ENCODE measurements around the gene SART1.
A peak's percentile ranks its signal among the peaks of the same experiment; 100 is the strongest.

Gene SART1

GRCh38 chr11:65967329-65967934 lies 5.9 kb downstream of the SART1 start:
- no peak for DNase-seq

DNA sequence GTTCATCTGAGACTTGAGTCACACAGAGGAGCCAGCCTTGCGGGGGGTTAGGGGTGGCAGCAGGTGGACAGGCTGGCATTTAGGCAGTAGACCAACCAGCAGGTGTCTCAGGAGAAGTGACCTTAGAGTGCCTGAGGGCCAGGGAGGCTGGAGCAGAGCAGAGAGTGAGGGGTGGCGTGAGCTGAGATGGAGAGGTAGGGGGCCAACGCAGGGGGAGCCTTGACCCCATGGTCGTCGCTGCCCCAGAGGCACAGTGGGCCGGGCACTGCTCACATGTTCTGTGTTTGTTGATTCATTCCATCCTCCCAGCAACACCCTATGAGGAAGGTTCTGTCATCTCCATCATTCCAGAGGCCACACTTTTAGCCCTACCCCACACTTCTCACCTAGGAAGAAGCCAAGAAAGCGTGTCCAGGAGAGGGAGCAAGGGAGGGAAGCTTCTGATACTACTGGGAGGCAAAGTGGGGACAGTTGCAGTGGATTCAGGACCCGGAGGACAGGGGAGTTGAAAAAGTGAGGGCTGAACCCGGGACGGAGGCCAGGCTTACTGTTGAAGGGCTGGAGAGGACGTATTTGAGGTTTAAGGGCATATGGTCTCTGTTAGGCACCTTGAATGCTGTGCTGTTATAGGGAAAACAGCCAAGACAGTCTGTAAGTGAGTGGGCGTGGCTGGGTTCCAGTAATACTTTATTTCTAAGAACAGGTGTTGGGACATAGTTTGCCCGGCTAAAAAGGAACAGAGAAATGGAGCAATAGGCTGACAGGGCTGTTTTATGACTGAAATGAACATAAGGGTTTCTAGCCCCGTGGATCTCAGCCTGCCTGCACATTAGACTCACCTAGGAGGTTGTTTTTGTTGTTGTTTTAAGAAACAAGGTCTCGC lies 7.3 kb downstream of the SART1 start:
- no peak for DNase-seq

- DNase-seq, result no peak
These were observed 10.6 kb downstream of the SART1 start for GRCh38 chr11:65972116-65972515.

GRCh38 chr11:65973439-65974110 lies 12.0 kb downstream of the SART1 start:
- DNase-seq, result no peak

GRCh38 chr11:65975771-65976170 lies 14.2 kb downstream of the SART1 start:
- DNase-seq, result no peak

- no peak for DNase-seq
These were observed 15.0 kb downstream of the SART1 start for GRCh38 chr11:65976216-65977176.

DNA sequence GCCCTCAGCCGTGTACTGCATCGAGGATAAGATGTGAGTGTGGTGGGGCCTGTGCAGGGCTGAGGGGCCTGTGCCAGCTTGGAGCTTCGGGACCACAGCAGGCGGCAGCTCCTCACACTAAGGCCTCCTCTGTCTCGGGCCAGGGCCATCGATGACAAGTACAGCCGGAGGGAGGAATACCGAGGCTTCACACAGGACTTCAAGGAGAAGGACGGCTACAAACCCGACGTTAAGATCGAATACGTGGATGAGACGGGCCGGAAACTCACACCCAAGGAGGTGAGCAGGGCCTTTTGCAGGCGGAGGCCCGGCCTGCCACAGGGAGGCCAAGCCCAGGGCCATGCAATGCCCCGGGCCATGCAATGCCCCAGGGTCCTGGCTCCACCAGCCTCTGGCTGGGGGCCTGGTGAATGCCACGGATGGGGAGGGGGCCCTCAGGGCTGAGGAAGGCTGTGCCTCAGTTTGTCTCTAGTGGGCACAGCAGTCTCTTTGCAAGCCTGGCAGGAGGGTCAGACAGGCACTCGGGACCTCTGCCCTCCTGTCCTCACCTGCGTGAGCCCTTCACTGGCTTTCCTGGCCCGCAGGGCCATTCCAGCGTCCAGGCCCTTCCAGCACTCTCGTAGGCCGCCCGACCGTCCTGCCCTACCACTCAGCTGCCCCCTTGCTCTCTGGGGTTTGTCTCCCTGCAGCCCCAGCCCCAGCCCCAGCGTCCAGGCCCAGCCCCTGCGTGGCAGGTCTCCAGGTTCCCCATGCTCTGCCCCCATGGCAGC lies 16.3 kb downstream of the SART1 start:
- DNase-seq, result no peak

DNA sequence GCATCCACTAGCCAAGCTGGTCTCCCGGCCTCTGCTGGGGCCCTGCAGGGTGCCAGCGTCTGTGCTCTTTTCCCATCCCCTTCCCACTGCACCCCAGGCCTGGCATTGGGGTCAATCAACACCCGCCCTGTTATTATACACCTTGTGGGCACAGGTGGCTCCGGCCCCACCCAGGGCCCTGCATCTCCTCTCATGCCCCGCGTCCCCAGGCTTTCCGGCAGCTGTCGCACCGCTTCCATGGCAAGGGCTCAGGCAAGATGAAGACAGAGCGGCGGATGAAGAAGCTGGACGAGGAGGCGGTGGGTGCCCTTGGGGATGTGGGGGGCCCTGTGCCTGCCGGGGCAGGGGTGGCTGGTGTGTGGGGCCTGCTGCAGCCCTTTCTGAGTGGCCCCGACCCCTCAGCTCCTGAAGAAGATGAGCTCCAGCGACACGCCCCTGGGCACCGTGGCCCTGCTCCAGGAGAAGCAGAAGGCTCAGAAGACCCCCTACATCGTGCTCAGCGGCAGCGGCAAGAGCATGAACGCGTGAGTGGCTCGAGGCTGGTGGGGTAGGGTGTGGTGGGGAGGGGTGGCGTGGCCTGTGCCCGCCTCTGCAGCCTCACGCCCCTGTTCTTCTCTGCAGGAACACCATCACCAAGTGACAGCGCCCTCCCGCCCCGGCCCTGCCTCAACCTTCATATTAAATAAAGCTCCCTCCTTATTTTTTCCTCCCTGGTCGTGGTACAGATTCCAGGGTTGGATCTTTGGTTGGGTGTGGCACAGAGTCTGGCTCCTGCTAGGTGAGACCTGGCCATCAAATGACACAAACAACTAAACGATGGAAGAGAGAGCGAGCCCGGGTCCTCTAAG lies 17.1 kb downstream of the SART1 start:
- DNase-seq, result no peak

DNA sequence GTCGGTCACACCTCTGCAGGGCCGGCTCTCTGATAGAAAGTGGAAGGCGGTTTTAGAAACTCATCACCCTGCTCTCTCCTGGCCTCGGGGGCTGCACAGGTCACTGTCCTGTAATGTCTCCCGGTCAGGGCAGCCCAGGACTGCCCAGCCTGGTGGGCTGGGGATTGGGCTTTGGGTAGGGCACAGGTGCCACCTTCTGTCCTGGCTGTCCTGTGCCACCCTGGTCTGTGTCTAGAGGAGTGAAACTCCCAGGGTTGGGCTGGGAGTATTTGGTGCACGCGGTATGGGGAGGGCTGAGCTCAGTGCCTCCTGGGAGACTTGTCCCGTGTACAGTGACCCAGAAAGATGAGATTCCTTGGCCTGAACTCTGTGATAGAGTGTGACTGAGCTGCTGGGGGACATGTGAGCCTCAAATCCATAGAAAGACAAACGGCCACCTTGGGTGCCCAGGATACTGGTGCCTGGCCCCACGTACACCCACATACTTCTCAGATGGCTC lies 17.8 kb downstream of the SART1 start:
- DNase-seq, result no peak

DNA sequence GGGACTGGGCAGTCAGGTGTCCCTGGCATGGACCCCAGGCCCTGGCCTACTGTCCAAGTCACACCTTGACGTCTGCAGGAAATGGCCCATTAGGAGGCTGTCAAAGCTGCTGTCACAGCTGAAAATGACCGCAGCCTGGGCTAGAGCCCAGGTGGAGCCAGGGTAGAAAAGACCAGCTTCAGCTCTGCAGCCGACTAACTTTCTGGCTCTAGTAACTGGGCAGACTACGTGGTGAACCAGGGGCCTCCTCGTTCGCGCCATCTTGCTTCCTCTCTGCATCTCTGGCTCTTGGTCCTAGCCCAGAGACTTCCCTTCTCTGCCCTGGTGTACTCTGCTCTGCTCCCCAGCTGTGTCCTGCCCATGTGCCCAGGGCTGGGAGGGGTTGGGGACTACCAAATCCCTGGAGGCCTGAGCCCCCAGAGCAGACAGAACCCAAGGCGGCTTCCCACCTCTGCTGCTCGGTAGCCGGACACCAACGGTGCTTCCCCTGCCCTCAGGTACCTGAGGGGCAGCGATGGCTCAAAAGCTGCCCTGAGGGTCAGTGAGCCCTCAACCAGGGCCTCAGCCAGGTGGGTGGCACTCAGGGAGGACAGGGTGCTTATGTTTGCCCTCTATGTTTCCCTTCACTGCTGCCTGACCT lies 19.7 kb downstream of the SART1 start:
- no peak for DNase-seq

- DNase-seq, result no peak
These were observed 20.7 kb downstream of the SART1 start for GRCh38 chr11:65981972-65982823.

GRCh38 chr11:65982824-65983588 lies 21.5 kb downstream of the SART1 start:
- DNase-seq, result no peak

DNA sequence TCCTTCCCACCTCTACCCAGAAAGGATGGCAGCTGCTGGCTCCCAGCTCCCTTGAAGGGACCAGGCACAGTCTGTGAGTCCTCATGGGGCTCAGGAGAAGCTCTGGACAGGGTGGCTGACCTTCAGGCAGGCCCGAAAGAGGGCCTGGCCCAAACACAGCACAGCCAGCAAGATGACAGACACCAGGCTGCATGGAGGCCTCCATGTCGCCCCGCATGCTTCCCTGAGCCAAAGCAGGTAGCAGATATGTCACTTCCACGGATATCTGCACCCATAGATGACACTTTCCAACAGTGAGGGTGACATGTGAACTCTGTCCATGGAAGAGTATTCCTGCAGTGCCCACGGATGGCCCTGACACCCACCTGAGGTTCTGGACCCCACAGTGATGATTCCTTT lies 22.1 kb downstream of the SART1 start:
- DNase-seq, result no peak

- no peak for DNase-seq
These were observed 25.8 kb downstream of the SART1 start for GRCh38 chr11:65987336-65987735.

- peak; percentile 81 for DNase-seq
These were observed 27.5 kb downstream of the SART1 start for GRCh38 chr11:65988791-65989592.

DNA sequence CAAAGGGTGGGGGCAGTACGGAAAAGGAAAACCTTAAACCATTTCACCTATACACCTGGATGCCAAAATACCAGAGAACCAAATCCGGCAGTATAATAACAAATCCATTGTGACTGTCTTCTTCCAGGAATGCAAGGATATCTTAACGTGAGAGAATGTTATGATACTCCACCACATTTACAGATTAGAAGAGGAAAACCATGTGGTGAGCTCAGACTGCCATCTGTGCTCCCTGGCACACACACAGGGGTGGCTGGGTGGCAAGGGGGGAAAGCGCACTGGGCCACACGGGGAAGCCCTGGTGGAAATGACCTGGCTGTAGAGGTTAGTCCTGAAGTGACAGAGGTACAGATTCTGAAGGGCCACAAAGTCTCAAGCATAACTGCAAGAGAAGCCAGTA lies 30.5 kb downstream of the SART1 start:
- DNase-seq, result no peak

- DNase-seq, result no peak
These were observed 35.8 kb downstream of the SART1 start for GRCh38 chr11:65997286-65997685.
